ENCODE results near the gene RHBDL1.

The RHBDL1 gene

GRCh38 chr16:726438-727290 is 51.2 kb downstream of the RHBDL1 start, which contains the start of the genes CCDC78 and HAGHL:
Gene CCDC78, minus strand, starts transcription at chr16:726443. Its CDS starts 76 bp downstream, at chr16:726367.
Gene HAGHL, plus strand, starts transcription at chr16:727106. Its CDS starts 404 bp downstream, at chr16:727510.
- H3K4me1 ChIP-seq (ENCODE audit: control insufficient read depth in 2 of 2, insufficient read depth in 2 of 2, low read length in 2 of 2) = peaks cover 13 to 22% of the 10 kb centered on the region in 2 donors
- H3K9me3 ChIP-seq (ENCODE audit: control insufficient read depth in 2 of 2, low read length in 2 of 2) = no peaks in the 10 kb centered on the region
- H3K27me3 ChIP-seq (ENCODE audit: control insufficient read depth in 2 of 2, insufficient read depth in 2 of 2, low read length in 2 of 2) = peaks cover 9 to 22% of the 10 kb centered on the region in 2 donors
- peak within 1 kb of the TSS; percentile 52 to 66 for H3K4me3 ChIP-seq (ENCODE audit: low read length in 2 of 2)
- no peak within 1 kb of the TSS for H3K27ac ChIP-seq (ENCODE audit: low read depth in 2 of 2, low read length in 2 of 2)
- peaks cover 2 to 6% of the 10 kb centered on the region in 2 donors for H3K36me3 ChIP-seq (ENCODE audit: control insufficient read depth in 2 of 2, insufficient read depth in 2 of 2, low read length in 2 of 2)
- peak within 1 kb of the TSS in 1 of 2 donors; percentile 32 for H3K9ac ChIP-seq (ENCODE audit: low read depth in 1 of 2, low read length in 2 of 2)

GRCh38 chr16:727291-727977 is 52.0 kb downstream of the RHBDL1 start:
- Histone ChIP-seq H3K36me3 (ENCODE audit: control insufficient read depth in 2 of 2, insufficient read depth in 2 of 2, low read length in 2 of 2) (peaks cover 6 to 8% of the 10 kb centered on the region in 2 donors), H3K9me3 (ENCODE audit: control insufficient read depth in 2 of 2, low read length in 2 of 2) (no peaks in the 10 kb centered on the region), H3K9ac (ENCODE audit: low read depth in 1 of 2, low read length in 2 of 2) (peak overlapping the region in 1 of 2 donors; percentile 32), H3K27me3 (ENCODE audit: control insufficient read depth in 2 of 2, insufficient read depth in 2 of 2, low read length in 2 of 2) (peaks cover 9 to 22% of the 10 kb centered on the region in 2 donors), H3K4me1 (ENCODE audit: control insufficient read depth in 2 of 2, insufficient read depth in 2 of 2, low read length in 2 of 2) (peaks cover 10 to 20% of the 10 kb centered on the region in 2 donors), H3K27ac (ENCODE audit: low read depth in 2 of 2, low read length in 2 of 2) (no peak overlapping the region), H3K4me3 (ENCODE audit: low read length in 2 of 2) (peak overlapping the region; percentile 52 to 66)

Measured in mucosa of rectum (tissue), 2 donors.